GM12872 (cell line): ENCODE results near the gene KCNMA1.

Experiments
- TF ChIP-seq, protein P1 (sequence below): IDR thresholded peaks from 3 replicates; pipeline ENCODE4 v1.5.1; 2011; ENCODE audit warnings: low read depth, mild to moderate bottlenecking, low read length, moderate library complexity; ENCODE audit not compliant: insufficient read depth

KCNMA1 gene

DNA sequence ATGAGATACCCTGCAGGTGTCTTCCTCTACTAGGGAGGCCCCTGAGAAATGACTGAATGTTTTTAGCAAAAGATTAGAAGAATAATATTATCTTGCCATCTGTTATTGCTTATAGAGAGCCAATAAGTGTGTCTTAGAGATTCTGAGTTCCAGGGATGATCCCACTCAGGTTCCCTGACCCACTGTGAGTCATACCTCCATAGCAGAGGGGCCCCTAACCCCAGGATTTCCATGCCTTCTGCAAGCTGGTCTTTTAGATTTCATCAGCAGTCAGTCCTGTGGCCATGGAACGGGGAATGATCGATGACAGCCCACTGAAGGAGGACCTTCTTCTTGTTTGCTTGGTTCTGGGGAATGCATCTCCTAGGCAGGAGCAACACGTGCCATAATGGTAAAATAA lies 333.4 kb downstream of the KCNMA1 start:
- TF ChIP-seq, protein P1, sequence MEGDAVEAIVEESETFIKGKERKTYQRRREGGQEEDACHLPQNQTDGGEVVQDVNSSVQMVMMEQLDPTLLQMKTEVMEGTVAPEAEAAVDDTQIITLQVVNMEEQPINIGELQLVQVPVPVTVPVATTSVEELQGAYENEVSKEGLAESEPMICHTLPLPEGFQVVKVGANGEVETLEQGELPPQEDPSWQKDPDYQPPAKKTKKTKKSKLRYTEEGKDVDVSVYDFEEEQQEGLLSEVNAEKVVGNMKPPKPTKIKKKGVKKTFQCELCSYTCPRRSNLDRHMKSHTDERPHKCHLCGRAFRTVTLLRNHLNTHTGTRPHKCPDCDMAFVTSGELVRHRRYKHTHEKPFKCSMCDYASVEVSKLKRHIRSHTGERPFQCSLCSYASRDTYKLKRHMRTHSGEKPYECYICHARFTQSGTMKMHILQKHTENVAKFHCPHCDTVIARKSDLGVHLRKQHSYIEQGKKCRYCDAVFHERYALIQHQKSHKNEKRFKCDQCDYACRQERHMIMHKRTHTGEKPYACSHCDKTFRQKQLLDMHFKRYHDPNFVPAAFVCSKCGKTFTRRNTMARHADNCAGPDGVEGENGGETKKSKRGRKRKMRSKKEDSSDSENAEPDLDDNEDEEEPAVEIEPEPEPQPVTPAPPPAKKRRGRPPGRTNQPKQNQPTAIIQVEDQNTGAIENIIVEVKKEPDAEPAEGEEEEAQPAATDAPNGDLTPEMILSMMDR = no peak

DNA sequence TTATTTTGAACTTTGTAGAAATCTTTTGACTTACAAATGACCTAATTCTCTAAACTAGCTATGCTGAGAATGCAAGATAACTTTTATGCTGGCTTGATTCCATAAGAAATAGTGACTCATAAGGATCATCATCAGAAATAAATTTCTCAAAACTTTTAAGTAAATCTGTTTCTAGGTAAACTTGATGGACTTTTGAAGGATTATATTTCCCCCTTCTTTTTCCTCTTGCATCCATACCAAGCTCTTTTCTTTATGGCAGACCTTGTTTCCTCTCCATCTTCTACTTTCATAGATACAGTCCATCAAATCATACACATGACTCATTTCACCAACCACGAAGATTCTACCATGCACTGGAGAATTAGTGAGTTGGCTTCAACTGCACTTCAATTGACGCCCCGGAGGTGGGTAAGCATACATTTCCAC lies 336.3 kb downstream of the KCNMA1 start:
- TF ChIP-seq, protein P1 = no peak

DNA sequence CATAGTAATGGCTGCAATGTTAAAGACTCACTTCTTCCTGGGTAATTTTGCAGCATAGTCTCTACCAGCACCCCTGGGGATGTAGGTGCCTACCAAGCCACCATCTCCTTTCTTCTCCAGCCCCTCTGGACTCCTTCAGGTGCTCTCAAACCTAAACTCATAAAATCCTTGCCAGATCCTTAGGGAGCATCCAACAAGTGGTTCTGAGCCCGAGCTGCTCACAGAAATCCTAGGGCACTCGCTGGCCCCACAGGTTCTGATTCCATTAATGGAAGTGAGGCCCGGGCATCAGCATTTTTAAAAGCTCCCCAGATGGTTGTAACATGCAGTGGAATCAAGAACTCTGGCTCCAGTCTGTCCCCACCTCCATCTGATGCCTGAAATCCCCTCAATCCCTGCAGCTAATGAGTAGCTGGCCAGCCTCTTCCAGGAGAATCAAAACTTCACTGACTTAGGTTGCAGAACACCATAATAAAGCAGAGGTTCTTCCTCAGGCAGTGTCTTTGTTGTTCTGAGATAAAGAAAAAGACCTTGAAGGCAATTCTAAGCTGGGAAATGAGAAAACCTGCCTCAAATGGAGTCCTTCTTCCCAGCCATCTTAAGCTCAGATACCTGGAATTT lies 336.8 kb downstream of the KCNMA1 start:
- TF ChIP-seq, protein P1 = no peak

DNA sequence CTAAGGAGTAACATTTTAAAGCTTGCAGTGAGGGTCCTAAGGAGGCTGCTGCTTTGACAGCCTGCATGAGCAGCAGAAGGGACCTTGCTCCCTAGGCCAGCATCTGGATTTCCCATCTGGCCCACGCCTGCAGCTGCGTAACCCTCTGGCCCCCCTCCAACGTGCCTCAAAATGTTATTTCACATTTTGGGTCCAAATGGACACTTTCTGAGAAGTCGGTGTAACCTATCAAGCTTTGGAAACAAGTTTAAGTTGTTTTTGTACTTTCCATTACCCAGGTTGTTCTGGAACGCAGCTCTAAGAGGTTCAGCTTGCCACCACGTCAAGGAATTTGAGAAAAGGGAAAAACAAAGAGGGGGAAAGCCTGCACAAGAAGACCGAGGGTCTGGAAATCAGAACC lies 338.3 kb downstream of the KCNMA1 start:
- TF ChIP-seq, protein P1 = no peak

DNA sequence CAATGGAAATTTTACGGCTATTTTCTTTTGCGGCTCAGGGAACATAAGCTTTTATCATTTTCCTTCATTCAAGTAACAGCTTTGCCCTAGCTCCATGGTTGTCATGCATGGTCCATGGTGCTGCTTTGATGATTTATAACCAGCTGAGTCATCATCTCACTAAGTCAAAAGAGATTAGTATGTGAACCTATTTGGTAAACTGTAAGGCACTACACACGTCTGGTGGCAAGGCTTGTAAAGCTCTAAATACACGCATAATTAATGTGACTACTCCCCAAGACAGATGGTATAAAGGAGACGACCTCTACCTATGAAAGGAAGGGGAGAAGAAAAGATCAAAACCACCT lies 340.2 kb downstream of the KCNMA1 start:
- TF ChIP-seq, protein P1 = no peak

DNA sequence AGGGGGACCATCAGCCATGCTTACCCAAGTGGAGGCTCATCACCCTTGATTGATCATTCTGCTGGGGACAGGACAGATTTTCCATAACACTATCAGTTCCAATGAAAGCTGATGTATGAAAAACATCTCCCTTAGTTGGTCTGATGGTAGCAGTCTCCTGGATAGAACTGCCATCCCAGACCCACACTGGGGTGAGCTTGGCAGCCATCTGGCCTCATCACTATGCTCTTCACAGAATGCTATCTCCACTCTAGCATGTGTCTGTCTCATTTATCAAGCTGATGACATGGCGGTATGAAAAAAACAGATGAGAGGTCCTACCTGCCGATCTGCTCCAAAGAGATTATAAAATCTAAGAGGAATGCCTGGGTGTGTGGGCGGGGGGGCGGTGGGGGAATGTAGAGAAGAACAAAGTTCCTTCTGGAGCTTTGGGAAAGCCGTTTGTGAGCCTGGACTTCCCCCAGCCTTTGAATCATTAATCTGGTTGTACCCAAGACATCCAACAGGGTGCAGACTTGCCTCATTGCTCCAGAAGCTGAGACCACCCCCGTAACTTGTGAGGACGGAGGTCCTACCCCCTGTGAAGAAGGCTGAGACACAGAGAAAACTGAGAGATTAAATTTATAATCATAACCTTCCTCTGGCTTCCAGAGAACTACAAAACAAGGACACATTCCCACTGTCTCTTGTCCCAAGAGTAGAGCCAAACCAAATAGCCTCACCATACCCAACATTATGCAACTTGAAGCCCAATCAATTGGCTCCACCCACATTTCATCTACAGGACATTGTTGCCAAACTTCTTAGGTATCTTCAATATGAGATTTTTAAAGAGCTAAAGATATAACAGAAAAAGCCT lies 340.8 kb downstream of the KCNMA1 start:
- TF ChIP-seq, protein P1 = no peak

DNA sequence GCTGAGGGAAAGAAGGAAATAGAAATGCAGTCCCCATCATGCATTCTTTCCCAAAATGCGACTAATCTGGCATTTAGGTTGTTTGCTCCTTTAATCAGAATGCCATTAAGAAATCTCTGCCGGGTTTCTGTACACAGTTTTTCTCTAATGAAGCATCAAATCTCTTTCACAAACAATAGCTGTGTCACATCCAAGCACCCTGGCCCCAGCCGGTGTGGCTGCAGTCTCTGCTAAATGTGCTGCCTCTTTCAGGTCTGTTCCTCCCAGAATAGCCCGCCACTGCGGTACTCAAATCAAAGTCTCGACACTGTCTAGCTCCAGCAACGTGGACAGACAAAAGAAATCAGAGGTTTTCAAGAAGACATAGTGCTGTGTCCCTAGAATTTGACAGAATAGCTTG lies 343.8 kb downstream of the KCNMA1 start:
- TF ChIP-seq, protein P1 = no peak
